A549 (cell line): ENCODE measurements around the gene ABLIM3. TPM values are rescaled to one million over a fixed set of nuclear protein-coding genes. Genes with fewer than 3 reads are reported as not detected.
A peak's percentile ranks its signal among the peaks of the same experiment; 100 is the strongest.

Source experiments
- ATAC-seq, 2 experiments: fragments of 200-7000 bp in 1 of 2; fragments of >200 bp in 1 of 2; cut with Nextera tagmentation in 1 of 2; cut with Tn5 transposase in 1 of 2; 3 replicates each; pipeline versions ENCODE4 v1.8.0 to v1.9.1; 2018 to 2020; ENCODE audit warnings: mild to moderate bottlenecking in 1 of 2, moderate library complexity in 1 of 2
- CTCF ChIA-PET: fragments of 300-600 bp; sonication (Branson Sonifier 250); formaldehyde crosslinking; extraction: SDS; loops from one replicate; lab custom pipeline; 2021; ENCODE audit warnings: antibody characterized with exemption, inconsistent platforms; lab: Yijun Ruan, JAX
- POLR2A ChIA-PET: fragments of 350-600 bp; formaldehyde crosslinking; extraction: SDS; loops from one replicate; lab custom pipeline; 2021; ENCODE audit warnings: antibody characterized with exemption, inconsistent platforms; lab: Yijun Ruan, JAX
- DNase-seq, 2 experiments: peaks; one replicate each; pipeline versions ENCODE4 v3.0.0 to v3.0.0-alpha.2; 2011 to 2016; ENCODE audit warnings: low read depth in 1 of 2, low spot score in 1 of 2
- FAIRE-seq: peaks from 2 replicates; lab custom pipeline; 2011; peaks lifted over from hg19 to GRCh38; lab: Jason Lieb, UNC
- H3K27ac ChIP-seq, 2 experiments: fragments of >200 bp; sonication (Bioruptor Twin); formaldehyde crosslinking; 3 replicates each; pipeline ENCODE4 v1.5.1; 2016 to 2017
- H3K4me1 ChIP-seq: fragments of >200 bp; sonication (Bioruptor Twin); formaldehyde crosslinking; 3 replicates; pipeline ENCODE4 v1.6.1; 2016
- H3K4me2 ChIP-seq: fragments of >200 bp; sonication (Bioruptor Twin); formaldehyde crosslinking; 3 replicates; pipeline ENCODE4 v1.6.1; 2016
- H3K4me3 ChIP-seq: fragments of >200 bp; sonication (Bioruptor Twin); formaldehyde crosslinking; 3 replicates; pipeline ENCODE4 v1.5.1; 2016
- H3K9me3 ChIP-seq: fragments of >200 bp; sonication (Bioruptor Twin); formaldehyde crosslinking; 3 replicates; pipeline ENCODE4 v1.6.1; 2016
- CBX2 ChIP-seq: fragments of 200-600 bp; sonication (generic); IDR thresholded peaks from 2 replicates; pipeline ENCODE4 v1.6.1; 2016; ENCODE audit warnings: low read depth, mild to moderate bottlenecking, borderline replicate concordance
- CHD2 ChIP-seq: fragments of 150-350 bp; IDR thresholded peaks from 2 replicates; pipeline ENCODE4 v1.6.1; 2014; ENCODE audit warnings: low read length; ENCODE audit not compliant: partially characterized antibody
- EHF ChIP-seq: fragments of 250-450 bp; sonication (Bioruptor Pico); IDR thresholded peaks from 2 replicates; pipeline ENCODE4 v1.5.0; 2020; ENCODE audit warnings: mild to moderate bottlenecking
- FOSL2 ChIP-seq, 2 experiments: fragments of 450-650 bp in 1 of 2; fragments of >200 bp in 1 of 2; sonication (Bioruptor Twin) in 1 of 2; formaldehyde crosslinking; IDR thresholded peaks; 2 replicates each; pipeline versions ENCODE4 v1.5.0 to v1.6.1; 2016 to 2020; ENCODE audit warnings: mild to moderate bottlenecking in 1 of 2, moderate library complexity in 1 of 2
- HOXA7 ChIP-seq: fragments of 250-450 bp; sonication (Bioruptor Pico); IDR thresholded peaks from 2 replicates; pipeline ENCODE4 v1.5.0; 2020; ENCODE audit warnings: mild to moderate bottlenecking, moderate library complexity
- HOXB5 ChIP-seq: fragments of 250-450 bp; sonication (Bioruptor Pico); IDR thresholded peaks from 2 replicates; pipeline ENCODE4 v1.5.0; 2020; ENCODE audit warnings: mild to moderate bottlenecking, moderate library complexity
- NFE2L2 ChIP-seq: fragments of 150-350 bp; conservative IDR thresholded peaks from 2 replicates; pipeline ENCODE4 v1.6.1; 2014; ENCODE audit warnings: low read length
- NPAS2 ChIP-seq: fragments of 250-450 bp; sonication (Bioruptor Pico); IDR thresholded peaks from 2 replicates; pipeline ENCODE4 v1.8.0; 2022; ENCODE audit warnings: mild to moderate bottlenecking, moderate library complexity, borderline replicate concordance
- PHF8 ChIP-seq: fragments of 200-600 bp; sonication (generic); IDR thresholded peaks from 2 replicates; pipeline ENCODE4 v1.6.1; 2016; ENCODE audit warnings: low read depth, mild to moderate bottlenecking, antibody characterized with exemption, moderate library complexity, borderline replicate concordance
- POLR2A ChIP-seq: IDR thresholded peaks from 2 replicates; pipeline ENCODE4 v1.6.1; 2012; ENCODE audit warnings: mild to moderate bottlenecking, low read length
- RAD21 ChIP-seq, 2 experiments: fragments of >200 bp in 1 of 2; sonication (Bioruptor Twin) in 1 of 2; formaldehyde crosslinking in 1 of 2; IDR thresholded peaks in 1 of 2; conservative IDR thresholded peaks in 1 of 2; 2 replicates in 1 of 2; 3 replicates in 1 of 2; pipeline ENCODE4 v1.6.1; 2012 to 2018; ENCODE audit warnings: inconsistent platforms in 1 of 2
- RARB ChIP-seq: fragments of 250-450 bp; sonication (Bioruptor Pico); IDR thresholded peaks from 2 replicates; pipeline ENCODE4 v1.8.0; 2021; ENCODE audit warnings: mild to moderate bottlenecking, moderate library complexity
- RFX5 ChIP-seq: fragments of 450-650 bp; IDR thresholded peaks from 2 replicates; pipeline ENCODE4 v1.7.1; 2014; ENCODE audit warnings: antibody characterized with exemption, mild to moderate bottlenecking, moderate library complexity
- TFCP2L1 ChIP-seq: fragments of 250-450 bp; sonication (Bioruptor Pico); IDR thresholded peaks from 2 replicates; pipeline ENCODE4 v1.5.0; 2021; ENCODE audit warnings: mild to moderate bottlenecking
- ZNF302 ChIP-seq: fragments of 250-450 bp; sonication (Bioruptor Pico); IDR thresholded peaks from 2 replicates; pipeline ENCODE4 v1.9.0; 2021; ENCODE audit warnings: inconsistent platforms, mild to moderate bottlenecking, moderate library complexity
- WGBS: methylation state at CpG from one replicate; pipeline ENCODE4 v1.1.6; 2017; ENCODE audit errors: missing lambda C conversion rate; 5-methylcytosine and 5-hydroxymethylcytosine counted together
- polyA plus RNA-seq, 4 experiments: library from polyadenylated mRNA; depleted of rRNA in 3 of 4; stranded (reverse); fragments of >200 nt; fragmentation: RNase III in 1 of 4; extraction: RNeasy Plus Mini Kit Qiagen cat#74134 plus additional on column Dnase treatment in 1 of 4; gene quantifications; 2 replicates in 3 of 4; 3 replicates in 1 of 4; pipeline ENCODE4 v1.2.3, GENCODE V29; 2011 to 2017
- TF ChIP-seq, protein P1 (sequence below): fragments of >200 bp; sonication (Bioruptor Twin); formaldehyde crosslinking; IDR thresholded peaks from 3 replicates; pipeline ENCODE4 v1.6.1; 2016
- TF ChIP-seq, protein P2 (sequence below): IDR thresholded peaks from 2 replicates; pipeline ENCODE4 v1.6.1; 2012; ENCODE audit warnings: low read depth, borderline replicate concordance
- TF ChIP-seq, protein P3 (sequence below): fragments of 250-450 bp; sonication (Bioruptor Pico); IDR thresholded peaks from 2 replicates; pipeline ENCODE4 v1.5.0; 2021; ENCODE audit warnings: mild to moderate bottlenecking, moderate library complexity, borderline replicate concordance
- TF ChIP-seq, protein P4 (sequence below): fragments of >200 bp; sonication (Bioruptor Twin); formaldehyde crosslinking; IDR thresholded peaks from 3 replicates; pipeline ENCODE4 v1.5.1; 2016

Gene ABLIM3
- polyA plus RNA-seq, 2 of the 4 experiments (the other 2 are of a cell fraction): 2.7 to 3.0 TPM

DNA sequence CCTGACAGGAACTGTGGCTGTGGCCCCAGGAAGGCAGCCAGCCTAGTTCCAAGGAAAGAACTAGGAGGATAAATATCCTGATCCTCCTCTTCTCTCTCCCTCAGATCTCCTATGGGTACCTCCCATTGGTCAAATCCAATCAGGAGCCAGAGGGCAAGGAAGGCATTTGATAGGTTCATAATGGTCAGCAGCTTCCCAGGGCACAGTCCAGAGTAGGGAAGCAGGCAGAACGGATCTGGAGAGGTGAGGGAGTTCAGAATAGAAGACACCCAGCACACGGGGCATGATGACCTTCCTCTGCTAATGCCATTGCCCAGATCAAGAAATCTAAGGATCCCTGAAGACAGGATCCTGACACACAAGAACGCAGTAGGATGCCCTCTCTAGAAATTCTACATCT is 8.6 kb downstream of the ABLIM3 start:
- Histone ChIP-seq H3K27ac (no peak overlapping the region), H3K4me2 (no peak overlapping the region), H3K4me1 (peaks cover 23% of the 10 kb centered on the region), H3K9me3 (peaks cover 11% of the 10 kb centered on the region; the same call in 1 of the 3 replicates), H3K4me3 (no peak overlapping the region)
- FAIRE-seq: no peak
- WGBS: 67% methylated on average over 3 of the region's 3 CpGs
- POLR2A ChIA-PET: no interaction called here
- ATAC-seq: no peak
- DNase-seq: no peak
- CTCF ChIA-PET: interaction anchor here (1.0 to 8.6 kb wide), 4 partner anchors 9 to 79 kb away, joined by 3 to 59 read pairs (median 10); partner anchors contain the start of gene ABLIM3
- TF ChIP-seq POLR2A: no peak
- TF ChIP-seq HOXB5 (CRISPR knock-in tag): no peak

DNA sequence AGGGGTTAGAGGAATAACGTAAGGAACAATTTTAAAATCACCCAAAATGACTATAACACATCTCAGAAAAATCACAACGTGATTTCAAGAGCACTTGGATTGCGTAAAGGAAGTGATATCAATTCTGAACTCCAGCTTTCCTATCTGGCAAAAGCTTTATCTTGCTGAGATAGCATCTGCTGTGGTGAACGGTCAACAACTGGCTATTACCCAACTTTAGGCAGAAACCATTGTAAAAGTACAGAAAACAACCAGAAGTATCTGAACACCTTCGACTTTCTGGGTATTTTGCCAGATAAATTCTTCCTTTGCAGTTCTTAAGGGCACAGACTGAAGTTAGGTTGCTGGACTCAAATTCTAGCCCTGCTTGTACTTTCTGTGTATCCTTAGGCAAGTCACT is 9.2 kb downstream of the ABLIM3 start:
- DNase-seq (no peak), ATAC-seq (no peak), FAIRE-seq (no peak)
- peaks cover 11% of the 10 kb centered on the region; the same call in 1 of the 3 replicates for H3K9me3 ChIP-seq
- POLR2A ChIA-PET: no interaction called here
- TF ChIP-seq EHF (CRISPR knock-in tag): no peak
- TF ChIP-seq RARB: no peak
- TF ChIP-seq HOXA7 (CRISPR knock-in tag): no peak
- TF ChIP-seq, protein P1, sequence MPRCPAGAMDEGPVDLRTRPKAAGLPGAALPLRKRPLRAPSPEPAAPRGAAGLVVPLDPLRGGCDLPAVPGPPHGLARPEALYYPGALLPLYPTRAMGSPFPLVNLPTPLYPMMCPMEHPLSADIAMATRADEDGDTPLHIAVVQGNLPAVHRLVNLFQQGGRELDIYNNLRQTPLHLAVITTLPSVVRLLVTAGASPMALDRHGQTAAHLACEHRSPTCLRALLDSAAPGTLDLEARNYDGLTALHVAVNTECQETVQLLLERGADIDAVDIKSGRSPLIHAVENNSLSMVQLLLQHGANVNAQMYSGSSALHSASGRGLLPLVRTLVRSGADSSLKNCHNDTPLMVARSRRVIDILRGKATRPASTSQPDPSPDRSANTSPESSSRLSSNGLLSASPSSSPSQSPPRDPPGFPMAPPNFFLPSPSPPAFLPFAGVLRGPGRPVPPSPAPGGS: no peak
- TF ChIP-seq NFE2L2: no peak
- TF ChIP-seq FOSL2 (IDR thresholded peaks at IDR 0.05): no peak
- no peak for TF ChIP-seq FOSL2 (CRISPR knock-in tag; IDR thresholded peaks at IDR 0.05)
- TF ChIP-seq TFCP2L1 (CRISPR knock-in tag): no peak
- TF ChIP-seq CBX2: no peak
- TF ChIP-seq, protein P2, sequence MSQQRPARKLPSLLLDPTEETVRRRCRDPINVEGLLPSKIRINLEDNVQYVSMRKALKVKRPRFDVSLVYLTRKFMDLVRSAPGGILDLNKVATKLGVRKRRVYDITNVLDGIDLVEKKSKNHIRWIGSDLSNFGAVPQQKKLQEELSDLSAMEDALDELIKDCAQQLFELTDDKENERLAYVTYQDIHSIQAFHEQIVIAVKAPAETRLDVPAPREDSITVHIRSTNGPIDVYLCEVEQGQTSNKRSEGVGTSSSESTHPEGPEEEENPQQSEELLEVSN: no peak
- TF ChIP-seq ZNF302 (CRISPR knock-in tag): no peak
- TF ChIP-seq, protein P3, sequence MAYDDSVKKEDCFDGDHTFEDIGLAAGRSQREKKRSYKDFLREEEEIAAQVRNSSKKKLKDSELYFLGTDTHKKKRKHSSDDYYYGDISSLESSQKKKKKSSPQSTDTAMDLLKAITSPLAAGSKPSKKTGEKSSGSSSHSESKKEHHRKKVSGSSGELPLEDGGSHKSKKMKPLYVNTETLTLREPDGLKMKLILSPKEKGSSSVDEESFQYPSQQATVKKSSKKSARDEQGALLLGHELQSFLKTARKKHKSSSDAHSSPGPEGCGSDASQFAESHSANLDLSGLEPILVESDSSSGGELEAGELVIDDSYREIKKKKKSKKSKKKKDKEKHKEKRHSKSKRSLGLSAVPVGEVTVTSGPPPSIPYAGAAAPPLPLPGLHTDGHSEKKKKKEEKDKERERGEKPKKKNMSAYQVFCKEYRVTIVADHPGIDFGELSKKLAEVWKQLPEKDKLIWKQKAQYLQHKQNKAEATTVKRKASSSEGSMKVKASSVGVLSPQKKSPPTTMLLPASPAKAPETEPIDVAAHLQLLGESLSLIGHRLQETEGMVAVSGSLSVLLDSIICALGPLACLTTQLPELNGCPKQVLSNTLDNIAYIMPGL (CRISPR knock-in tag): no peak
- no peak for TF ChIP-seq NPAS2 (CRISPR knock-in tag)
- no peak for TF ChIP-seq CHD2
- no peak for TF ChIP-seq RFX5
- TF ChIP-seq, all 56 proteins: peak for 0
- Histone ChIP-seq H3K4me2 (no peak overlapping the region), H3K27ac (no peak overlapping the region), H3K4me3 (no peak overlapping the region), H3K4me1 (peaks cover 23% of the 10 kb centered on the region)
- CTCF ChIA-PET: interaction anchor here (1.6 to 8.6 kb wide), 3 partner anchors 9 to 79 kb away, joined by 3 to 59 read pairs (median 13); partner anchors contain the start of gene ABLIM3
- 69% methylated on average over 5 of the region's 5 CpGs for WGBS

DNA sequence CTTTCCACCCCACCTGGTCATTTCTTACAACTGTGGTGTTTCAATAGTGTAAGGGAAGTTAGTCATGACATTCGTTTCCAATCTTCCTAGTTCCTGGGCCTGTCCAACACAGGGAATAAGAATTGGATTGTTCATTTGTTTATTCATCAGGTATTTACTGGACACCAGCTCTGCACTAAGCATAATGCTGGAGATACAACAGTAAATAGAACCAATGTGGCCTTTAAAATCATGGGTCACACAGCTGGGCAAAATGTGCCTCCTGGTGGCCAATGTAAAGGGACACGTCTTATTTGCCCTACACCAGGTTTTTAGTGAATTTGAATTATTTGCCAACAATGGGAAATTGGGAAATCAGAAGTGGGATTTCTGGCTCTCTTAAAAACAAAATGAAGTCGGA is 10.4 kb downstream of the ABLIM3 start:
- ChIA-PET CTCF (interaction anchor here (0.7 to 8.6 kb wide), 6 partner anchors 10 to 170 kb away, joined by 3 to 59 read pairs (median 3); partner anchors contain the start of gene ABLIM3), POLR2A (no interaction called here)
- Histone ChIP-seq H3K4me2 (peak overlapping the region; percentile 37; the same call in 2 of the 3 replicates), H3K27ac (peak overlapping the region; percentile 41 to 61; a peak in 4 of 6 replicates), H3K4me3 (no peak overlapping the region), H3K4me1 (peaks cover 23% of the 10 kb centered on the region), H3K9me3 (0 out of 3 replicates have a peak, but pooled peaks cover 3% of the 10 kb centered on the region)
- DNase-seq (peak in 1 of 2 experiments; percentile 29), ATAC-seq (peak; percentile 39 to 54; a peak in 2 of 6 replicates), FAIRE-seq (no peak)
- 54% methylated on average over 3 of the region's 3 CpGs for WGBS
- TF ChIP-seq NFE2L2: no peak
- TF ChIP-seq, protein P4, sequence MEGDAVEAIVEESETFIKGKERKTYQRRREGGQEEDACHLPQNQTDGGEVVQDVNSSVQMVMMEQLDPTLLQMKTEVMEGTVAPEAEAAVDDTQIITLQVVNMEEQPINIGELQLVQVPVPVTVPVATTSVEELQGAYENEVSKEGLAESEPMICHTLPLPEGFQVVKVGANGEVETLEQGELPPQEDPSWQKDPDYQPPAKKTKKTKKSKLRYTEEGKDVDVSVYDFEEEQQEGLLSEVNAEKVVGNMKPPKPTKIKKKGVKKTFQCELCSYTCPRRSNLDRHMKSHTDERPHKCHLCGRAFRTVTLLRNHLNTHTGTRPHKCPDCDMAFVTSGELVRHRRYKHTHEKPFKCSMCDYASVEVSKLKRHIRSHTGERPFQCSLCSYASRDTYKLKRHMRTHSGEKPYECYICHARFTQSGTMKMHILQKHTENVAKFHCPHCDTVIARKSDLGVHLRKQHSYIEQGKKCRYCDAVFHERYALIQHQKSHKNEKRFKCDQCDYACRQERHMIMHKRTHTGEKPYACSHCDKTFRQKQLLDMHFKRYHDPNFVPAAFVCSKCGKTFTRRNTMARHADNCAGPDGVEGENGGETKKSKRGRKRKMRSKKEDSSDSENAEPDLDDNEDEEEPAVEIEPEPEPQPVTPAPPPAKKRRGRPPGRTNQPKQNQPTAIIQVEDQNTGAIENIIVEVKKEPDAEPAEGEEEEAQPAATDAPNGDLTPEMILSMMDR: peak; percentile 20; the same call in 2 of the 3 replicates
- TF ChIP-seq PHF8: no peak
- TF ChIP-seq RAD21 (conservative IDR thresholded peaks at IDR 0.05 in 1 of 2, IDR thresholded peaks at IDR 0.05 in 1 of 2): peak in 1 of 2 experiments; percentile 26; a peak in 1 of 5 replicates
